Choroid plexus epithelial cell (primary cell): ENCODE measurements around the gene RELN.

Experiments used
- DNase-seq: peaks from one replicate; pipeline ENCODE4 v3.0.0-alpha.2; 2010; ENCODE audit warnings: low read depth
- H3K4me3 ChIP-seq: 2 replicates; pipeline ENCODE4 v1.5.1; 2011; ENCODE audit warnings: low read depth, mild to moderate bottlenecking, control low read depth, low read length, moderate library complexity
- CTCF ChIP-seq: conservative IDR thresholded peaks from 2 replicates; pipeline ENCODE4 v1.5.1; 2011; ENCODE audit warnings: low read depth, mild to moderate bottlenecking, control low read depth, inconsistent platforms, low read length, moderate library complexity

RELN gene

GRCh38 chr7:103597606-103598005, 391.9 kb downstream of the RELN start:
- TF ChIP-seq CTCF = no peak
- DNase-seq = no peak
- H3K4me3 ChIP-seq = no peak overlapping the region

GRCh38 chr7:103594186-103594585, 395.3 kb downstream of the RELN start:
- no peak for DNase-seq
- no peak overlapping the region for H3K4me3 ChIP-seq
- TF ChIP-seq CTCF = no peak

GRCh38 chr7:103593691-103594090, 395.8 kb downstream of the RELN start:
- no peak overlapping the region for H3K4me3 ChIP-seq
- TF ChIP-seq CTCF = no peak
- DNase-seq = no peak

- no peak overlapping the region for H3K4me3 ChIP-seq
- DNase-seq = no peak
- no peak for TF ChIP-seq CTCF
Observed at GRCh38 chr7:103592844-103593243, 396.6 kb downstream of the RELN start.

- H3K4me3 ChIP-seq = no peak overlapping the region
- DNase-seq = no peak
- TF ChIP-seq CTCF = no peak
Observed at GRCh38 chr7:103592187-103592586, 397.3 kb downstream of the RELN start.

GRCh38 chr7:103580031-103580430, 409.4 kb downstream of the RELN start:
- no peak for TF ChIP-seq CTCF
- no peak overlapping the region for H3K4me3 ChIP-seq
- no peak for DNase-seq

- H3K4me3 ChIP-seq = no peak overlapping the region
- DNase-seq = no peak
- no peak for TF ChIP-seq CTCF
Observed at GRCh38 chr7:103577059-103577458, 412.4 kb downstream of the RELN start.
